ENCODE data around the gene FHAD1.

GRCh38 chr1:15220024-15220392 is 27.0 kb upstream of the FHAD1 start:
- TF ChIP-seq, protein P1, sequence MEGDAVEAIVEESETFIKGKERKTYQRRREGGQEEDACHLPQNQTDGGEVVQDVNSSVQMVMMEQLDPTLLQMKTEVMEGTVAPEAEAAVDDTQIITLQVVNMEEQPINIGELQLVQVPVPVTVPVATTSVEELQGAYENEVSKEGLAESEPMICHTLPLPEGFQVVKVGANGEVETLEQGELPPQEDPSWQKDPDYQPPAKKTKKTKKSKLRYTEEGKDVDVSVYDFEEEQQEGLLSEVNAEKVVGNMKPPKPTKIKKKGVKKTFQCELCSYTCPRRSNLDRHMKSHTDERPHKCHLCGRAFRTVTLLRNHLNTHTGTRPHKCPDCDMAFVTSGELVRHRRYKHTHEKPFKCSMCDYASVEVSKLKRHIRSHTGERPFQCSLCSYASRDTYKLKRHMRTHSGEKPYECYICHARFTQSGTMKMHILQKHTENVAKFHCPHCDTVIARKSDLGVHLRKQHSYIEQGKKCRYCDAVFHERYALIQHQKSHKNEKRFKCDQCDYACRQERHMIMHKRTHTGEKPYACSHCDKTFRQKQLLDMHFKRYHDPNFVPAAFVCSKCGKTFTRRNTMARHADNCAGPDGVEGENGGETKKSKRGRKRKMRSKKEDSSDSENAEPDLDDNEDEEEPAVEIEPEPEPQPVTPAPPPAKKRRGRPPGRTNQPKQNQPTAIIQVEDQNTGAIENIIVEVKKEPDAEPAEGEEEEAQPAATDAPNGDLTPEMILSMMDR (IDR thresholded peaks at IDR 0.05; ENCODE audit: low read depth, low read length, missing input control): no peak
- no peak for TF ChIP-seq SP1 (IDR thresholded peaks at IDR 0.05)
- TF ChIP-seq TAF1 (conservative IDR thresholded peaks at IDR 0.05): no peak

Measured in liver (tissue), 3 donors.